ENCODE data around the gene VPS33A.
"Not testable (repeated sequence)": the region's sequence is repeated elsewhere in the genome, so short reads cannot be mapped to it uniquely, and the experiment has no call there.

VPS33A gene

GRCh38 chr12:122295877-122296276, 29.6 kb upstream of the VPS33A start:
- H3K27ac ChIP-seq (ENCODE audit: low read depth, low read length): no peak overlapping the region
- H3K4me1 ChIP-seq (ENCODE audit: insufficient read depth, low read length): no peaks in the 10 kb centered on the region
- H3K36me3 ChIP-seq (ENCODE audit: insufficient read depth, low read length): peaks cover 28% of the 10 kb centered on the region
- no peaks in the 10 kb centered on the region for H3K27me3 ChIP-seq (ENCODE audit: control insufficient read depth in 1 of 2, insufficient read depth in 2 of 2, low read length in 2 of 2)
- H3K9me3 ChIP-seq (ENCODE audit: low read length): no peaks in the 10 kb centered on the region
- H3K4me3 ChIP-seq (ENCODE audit: low read depth in 1 of 2, low read length in 2 of 2): no peak overlapping the region
- no peak overlapping the region for H3K9ac ChIP-seq (ENCODE audit: low read length)

- H3K27me3 ChIP-seq (ENCODE audit: control insufficient read depth in 1 of 2, insufficient read depth in 2 of 2, low read length in 2 of 2): no peaks in the 10 kb centered on the region
- no peak overlapping the region for H3K27ac ChIP-seq (ENCODE audit: low read depth, low read length)
- H3K9ac ChIP-seq (ENCODE audit: low read length): no peak overlapping the region
- no peaks in the 10 kb centered on the region for H3K9me3 ChIP-seq (ENCODE audit: low read length)
- no peaks in the 10 kb centered on the region for H3K4me1 ChIP-seq (ENCODE audit: insufficient read depth, low read length)
- no peak overlapping the region for H3K4me3 ChIP-seq (ENCODE audit: low read depth in 1 of 2, low read length in 2 of 2)
- H3K36me3 ChIP-seq (ENCODE audit: insufficient read depth, low read length): peaks cover 20% of the 10 kb centered on the region
Observed at GRCh38 chr12:122293081-122293480, 26.8 kb upstream of the VPS33A start.

- H3K4me3 ChIP-seq (ENCODE audit: low read depth in 1 of 2, low read length in 2 of 2): no peak overlapping the region
- peaks cover 5% of the 10 kb centered on the region for H3K36me3 ChIP-seq (ENCODE audit: insufficient read depth, low read length)
- H3K27ac ChIP-seq (ENCODE audit: low read depth, low read length): no peak overlapping the region
- no peaks in the 10 kb centered on the region for H3K9me3 ChIP-seq (ENCODE audit: low read length)
- no peak overlapping the region for H3K9ac ChIP-seq (ENCODE audit: low read length)
- H3K4me1 ChIP-seq (ENCODE audit: insufficient read depth, low read length): no peaks in the 10 kb centered on the region
- H3K27me3 ChIP-seq (ENCODE audit: control insufficient read depth in 1 of 2, insufficient read depth in 2 of 2, low read length in 2 of 2): no peaks in the 10 kb centered on the region
Observed at GRCh38 chr12:122291431-122291830, 25.1 kb upstream of the VPS33A start.

DNA sequence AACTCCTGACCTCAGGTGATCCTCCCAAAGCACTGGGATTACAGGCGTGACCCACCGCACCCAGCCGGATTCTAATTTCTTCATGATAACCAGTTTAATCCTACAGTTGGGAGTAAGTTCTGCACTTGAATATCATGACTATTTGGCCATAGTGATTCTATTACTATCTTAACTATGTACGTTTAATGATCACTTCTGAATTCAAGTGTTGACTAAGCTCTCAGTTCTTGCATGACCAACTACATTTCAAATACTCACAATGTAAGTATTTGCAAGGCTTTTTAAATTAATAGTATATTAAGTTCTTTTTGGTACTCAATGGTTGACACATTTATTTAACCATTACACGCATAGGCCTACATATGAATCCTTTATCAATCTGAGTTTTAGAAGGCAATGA, 17.4 kb upstream of the VPS33A start:
- no peak overlapping the region for H3K27ac ChIP-seq (ENCODE audit: low read depth, low read length)
- H3K27me3 ChIP-seq (ENCODE audit: control insufficient read depth in 1 of 2, insufficient read depth in 2 of 2, low read length in 2 of 2): no peaks in the 10 kb centered on the region
- H3K4me3 ChIP-seq (ENCODE audit: low read depth in 1 of 2, low read length in 2 of 2): no peak overlapping the region
- peaks cover 22% of the 10 kb centered on the region for H3K36me3 ChIP-seq (ENCODE audit: insufficient read depth, low read length)
- no peaks in the 10 kb centered on the region for H3K4me1 ChIP-seq (ENCODE audit: insufficient read depth, low read length)
- no peak overlapping the region for H3K9ac ChIP-seq (ENCODE audit: low read length)
- H3K9me3 ChIP-seq (ENCODE audit: low read length): no peaks in the 10 kb centered on the region

- Histone ChIP-seq H3K4me1 (ENCODE audit: insufficient read depth, low read length) (no peaks in the 10 kb centered on the region), H3K36me3 (ENCODE audit: insufficient read depth, low read length) (peaks cover 35% of the 10 kb centered on the region), H3K27ac (ENCODE audit: low read depth, low read length) (no peak overlapping the region), H3K9me3 (ENCODE audit: low read length) (no peaks in the 10 kb centered on the region), H3K4me3 (ENCODE audit: low read depth in 1 of 2, low read length in 2 of 2) (no peak overlapping the region), H3K9ac (ENCODE audit: low read length) (no peak overlapping the region), H3K27me3 (ENCODE audit: control insufficient read depth in 1 of 2, insufficient read depth in 2 of 2, low read length in 2 of 2) (no peaks in the 10 kb centered on the region)
Observed at GRCh38 chr12:122282061-122282460, 15.8 kb upstream of the VPS33A start.

DNA sequence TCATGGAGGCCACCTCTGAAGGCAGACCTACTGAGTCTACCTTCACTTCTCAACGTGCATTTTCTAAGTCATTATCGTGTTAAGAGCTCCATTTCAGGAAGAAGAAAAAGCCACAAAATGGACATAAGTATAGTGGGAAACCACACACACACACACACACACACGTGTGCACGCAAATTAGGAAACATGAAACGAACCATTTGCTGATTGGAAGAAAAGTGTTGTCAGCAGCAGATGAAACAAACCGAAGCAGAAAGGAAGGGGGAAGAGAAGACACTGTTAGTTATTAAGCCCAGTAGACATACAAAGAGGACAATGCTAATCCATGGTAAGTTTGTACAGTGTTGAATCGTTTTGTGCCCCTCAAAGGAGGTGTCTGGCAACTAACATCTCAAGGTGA, 9.9 kb upstream of the VPS33A start:
- Histone ChIP-seq H3K9me3 (ENCODE audit: low read length) (no peaks in the 10 kb centered on the region), H3K4me3 (ENCODE audit: low read depth in 1 of 2, low read length in 2 of 2) (no peak overlapping the region), H3K27ac (ENCODE audit: low read depth, low read length) (no peak overlapping the region), H3K27me3 (ENCODE audit: control insufficient read depth in 1 of 2, insufficient read depth in 2 of 2, low read length in 2 of 2) (no peaks in the 10 kb centered on the region), H3K9ac (ENCODE audit: low read length) (no peak overlapping the region), H3K4me1 (ENCODE audit: insufficient read depth, low read length) (no peaks in the 10 kb centered on the region), H3K36me3 (ENCODE audit: insufficient read depth, low read length) (peaks cover 55% of the 10 kb centered on the region)

- Histone ChIP-seq H3K9me3 (ENCODE audit: low read length) (no peaks in the 10 kb centered on the region), H3K4me3 (ENCODE audit: low read depth in 1 of 2, low read length in 2 of 2) (no peak overlapping the region), H3K27ac (ENCODE audit: low read depth, low read length) (no peak overlapping the region), H3K9ac (ENCODE audit: low read length) (no peak overlapping the region), H3K4me1 (ENCODE audit: insufficient read depth, low read length) (no peaks in the 10 kb centered on the region), H3K36me3 (ENCODE audit: insufficient read depth, low read length) (peaks cover 55% of the 10 kb centered on the region), H3K27me3 (ENCODE audit: control insufficient read depth in 1 of 2, insufficient read depth in 2 of 2, low read length in 2 of 2) (no peaks in the 10 kb centered on the region)
Observed at GRCh38 chr12:122275459-122275858, 9.2 kb upstream of the VPS33A start.

DNA sequence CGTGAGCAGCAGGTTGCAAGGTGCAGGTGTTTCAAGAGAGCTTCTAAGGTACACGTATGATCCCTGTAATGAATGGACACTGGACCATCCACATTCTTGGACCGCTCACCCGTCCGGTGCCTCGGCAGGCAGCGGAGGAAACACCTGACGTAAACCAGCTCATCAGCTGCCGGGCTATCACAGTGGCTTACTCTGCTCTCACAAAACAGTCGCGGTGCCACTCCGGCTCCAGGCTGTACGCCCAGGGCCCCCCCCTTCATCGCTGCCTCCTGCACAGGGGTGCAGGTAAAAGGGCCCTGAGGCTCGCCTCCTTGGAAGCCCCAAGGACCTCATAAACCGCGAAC, 436 bp downstream of the VPS33A start:
- Histone ChIP-seq H3K36me3 (ENCODE audit: insufficient read depth, low read length) (peaks cover 19% of the 10 kb centered on the region), H3K27me3 (ENCODE audit: control insufficient read depth in 1 of 2, insufficient read depth in 2 of 2, low read length in 2 of 2) (no peaks in the 10 kb centered on the region), H3K4me1 (ENCODE audit: insufficient read depth, low read length) (peaks cover 4% of the 10 kb centered on the region), H3K4me3 (ENCODE audit: low read depth in 1 of 2, low read length in 2 of 2) (peak overlapping the region; percentile 78 to 83), H3K9me3 (ENCODE audit: low read length) (no peaks in the 10 kb centered on the region), H3K9ac (ENCODE audit: low read length) (peak overlapping the region; percentile 78), H3K27ac (ENCODE audit: low read depth, low read length) (peak overlapping the region; percentile 92)

DNA sequence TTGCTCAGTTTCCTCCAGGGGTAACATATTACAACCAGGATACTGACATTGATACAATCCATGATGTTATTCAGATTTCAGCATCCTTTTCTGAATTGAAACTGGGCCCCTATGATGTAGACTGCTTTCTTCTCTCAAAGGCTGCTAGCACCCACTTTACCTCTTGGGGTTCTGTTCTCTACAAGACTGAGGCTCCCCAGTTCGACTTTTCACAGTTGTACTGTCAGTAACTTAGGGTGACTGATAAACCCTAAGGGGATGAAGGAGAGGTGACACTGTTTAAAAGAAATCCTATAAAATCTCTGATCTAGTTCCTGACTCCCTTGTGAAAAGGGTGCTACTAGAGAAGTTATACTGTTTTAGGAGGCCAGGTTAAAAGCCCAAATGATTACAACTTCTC, 818 bp downstream of the VPS33A start:
- Histone ChIP-seq H3K9me3 (ENCODE audit: low read length) (no peaks in the 10 kb centered on the region), H3K27me3 (ENCODE audit: control insufficient read depth in 1 of 2, insufficient read depth in 2 of 2, low read length in 2 of 2) (no peaks in the 10 kb centered on the region), H3K4me3 (ENCODE audit: low read depth in 1 of 2, low read length in 2 of 2) (peak overlapping the region; percentile 78 to 83), H3K9ac (ENCODE audit: low read length) (peak overlapping the region; percentile 78), H3K27ac (ENCODE audit: low read depth, low read length) (peak overlapping the region; percentile 92), H3K36me3 (ENCODE audit: insufficient read depth, low read length) (peaks cover 22% of the 10 kb centered on the region), H3K4me1 (ENCODE audit: insufficient read depth, low read length) (peaks cover 4% of the 10 kb centered on the region)

DNA sequence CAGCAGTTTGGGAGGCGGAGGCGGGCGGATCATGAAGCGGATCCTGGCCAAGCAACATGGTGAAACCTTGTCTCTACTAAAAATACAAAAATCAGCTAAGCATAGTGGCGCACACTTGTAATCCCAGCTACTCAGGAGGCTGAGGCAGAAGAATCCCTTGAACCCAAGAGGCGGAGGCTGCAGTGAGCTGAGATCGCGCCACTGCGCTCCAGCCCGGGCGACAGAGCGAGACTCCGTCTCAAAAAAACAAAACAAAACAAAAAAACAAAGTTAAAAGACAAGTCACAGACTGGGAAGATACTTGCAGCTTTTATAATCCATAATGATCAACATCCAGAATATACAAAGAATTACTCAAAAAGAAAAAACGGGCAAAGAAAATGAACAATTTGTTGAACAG, 5.6 kb downstream of the VPS33A start:
- H3K9ac ChIP-seq (ENCODE audit: low read length); H3K27me3 ChIP-seq (ENCODE audit: control insufficient read depth in 1 of 2, insufficient read depth in 2 of 2, low read length in 2 of 2); H3K4me3 ChIP-seq (ENCODE audit: low read depth in 1 of 2, low read length in 2 of 2); H3K9me3 ChIP-seq (ENCODE audit: low read length); H3K4me1 ChIP-seq (ENCODE audit: insufficient read depth, low read length); H3K27ac ChIP-seq (ENCODE audit: low read depth, low read length): not testable (repeated sequence)
- H3K36me3 ChIP-seq (ENCODE audit: insufficient read depth, low read length): peaks cover 29% of the 10 kb centered on the region

- H3K9me3 ChIP-seq (ENCODE audit: low read length); H3K9ac ChIP-seq (ENCODE audit: low read length); H3K27me3 ChIP-seq (ENCODE audit: control insufficient read depth in 1 of 2, insufficient read depth in 2 of 2, low read length in 2 of 2); H3K27ac ChIP-seq (ENCODE audit: low read depth, low read length); H3K4me3 ChIP-seq (ENCODE audit: low read depth in 1 of 2, low read length in 2 of 2); H3K4me1 ChIP-seq (ENCODE audit: insufficient read depth, low read length): not testable (repeated sequence)
- peaks cover 29% of the 10 kb centered on the region for H3K36me3 ChIP-seq (ENCODE audit: insufficient read depth, low read length)
Observed at GRCh38 chr12:122258939-122259338, 7.4 kb downstream of the VPS33A start.

GRCh38 chr12:122258462-122258861, 7.8 kb downstream of the VPS33A start:
- H3K36me3 ChIP-seq (ENCODE audit: insufficient read depth, low read length): peaks cover 28% of the 10 kb centered on the region
- not testable (repeated sequence) for H3K4me1 ChIP-seq (ENCODE audit: insufficient read depth, low read length); H3K9ac ChIP-seq (ENCODE audit: low read length); H3K27me3 ChIP-seq (ENCODE audit: control insufficient read depth in 1 of 2, insufficient read depth in 2 of 2, low read length in 2 of 2); H3K27ac ChIP-seq (ENCODE audit: low read depth, low read length); H3K9me3 ChIP-seq (ENCODE audit: low read length); H3K4me3 ChIP-seq (ENCODE audit: low read depth in 1 of 2, low read length in 2 of 2)

Measured in muscle layer of colon (tissue), 2 donors.